T-helper 2 cell treated with Interferon-gamma antibody and Interleukin-4, amounts not matched to agents 5 μg/mL and 100 μg/mL, for 36 hours (primary cell): ENCODE data around the gene CHCHD3.
"Not testable (repeated sequence)": the region's sequence is repeated elsewhere in the genome, so short reads cannot be mapped to it uniquely, and the experiment has no call there.

Source experiments
- DNase-seq: peaks from one replicate; pipeline ENCODE4 v3.0.0; 2021; ENCODE audit warnings: low spot score
- H3K27ac Mint-ChIP-seq: one replicate; pipeline ENCODE4 v1.8.0; 2021; ENCODE audit warnings: mild to moderate bottlenecking, mixed read lengths
- H3K27me3 Mint-ChIP-seq: one replicate; pipeline ENCODE4 v1.8.0; 2021; ENCODE audit warnings: low read depth, mixed read lengths
- H3K36me3 Mint-ChIP-seq: one replicate; pipeline ENCODE4 v1.8.0; 2021; ENCODE audit warnings: low read depth, mixed read lengths
- H3K4me1 Mint-ChIP-seq: one replicate; pipeline ENCODE4 v1.8.0; 2021; ENCODE audit warnings: low read depth, mixed read lengths
- H3K4me3 Mint-ChIP-seq: one replicate; pipeline ENCODE4 v1.8.0; 2022; ENCODE audit warnings: mild to moderate bottlenecking, moderate library complexity, mixed read lengths
- H3K9me3 Mint-ChIP-seq: one replicate; pipeline ENCODE4 v1.8.0; 2021; ENCODE audit warnings: mixed read lengths

The CHCHD3 gene

GRCh38 chr7:132899833-132900232 lies 182.1 kb downstream of the CHCHD3 start:
- no peak for DNase-seq
- no peak overlapping the region for H3K4me3 Mint-ChIP-seq
- H3K27me3 Mint-ChIP-seq = no peaks in the 10 kb centered on the region
- no peaks in the 10 kb centered on the region for H3K9me3 Mint-ChIP-seq
- no peaks in the 10 kb centered on the region for H3K4me1 Mint-ChIP-seq
- peaks cover 5% of the 10 kb centered on the region for H3K36me3 Mint-ChIP-seq
- H3K27ac Mint-ChIP-seq = no peak overlapping the region

DNA sequence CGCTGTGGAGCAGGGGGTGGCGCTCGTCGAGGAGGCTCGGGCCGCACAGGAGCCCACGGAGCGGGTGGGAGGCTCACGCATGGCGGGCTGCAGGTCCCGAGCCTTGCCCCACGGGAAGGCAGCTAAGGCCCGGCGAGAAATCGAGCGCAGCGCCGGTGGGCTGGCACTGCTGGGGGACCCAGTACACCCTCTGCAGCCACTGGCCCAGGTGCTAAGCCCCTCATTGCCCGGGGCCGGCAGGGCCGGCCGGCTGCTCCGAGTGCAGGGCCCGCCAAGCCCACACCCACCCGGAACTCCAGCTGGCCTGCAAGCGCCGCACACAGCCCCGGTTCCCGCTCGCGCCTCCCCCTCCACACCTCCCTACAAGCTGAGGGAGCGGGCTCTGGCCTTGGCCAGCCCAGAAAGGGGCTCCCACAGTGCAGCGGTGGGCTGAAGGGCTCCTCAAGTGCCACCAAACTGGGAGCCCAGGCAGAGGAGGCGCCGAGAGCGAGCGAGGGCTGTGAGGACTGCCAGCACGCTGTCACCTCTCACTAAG lies 183.2 kb downstream of the CHCHD3 start:
- not testable (repeated sequence) for H3K36me3 Mint-ChIP-seq, H3K4me1 Mint-ChIP-seq, H3K4me3 Mint-ChIP-seq, H3K27me3 Mint-ChIP-seq, H3K9me3 Mint-ChIP-seq, H3K27ac Mint-ChIP-seq, DNase-seq

- H3K9me3 Mint-ChIP-seq = no peaks in the 10 kb centered on the region
- no peak for DNase-seq
- no peaks in the 10 kb centered on the region for H3K4me1 Mint-ChIP-seq
- H3K27ac Mint-ChIP-seq = no peak overlapping the region
- no peak overlapping the region for H3K4me3 Mint-ChIP-seq
- H3K36me3 Mint-ChIP-seq = peaks cover 3% of the 10 kb centered on the region
- H3K27me3 Mint-ChIP-seq = no peaks in the 10 kb centered on the region
Measured at GRCh38 chr7:132897093-132897687, 184.7 kb downstream of the CHCHD3 start.

DNA sequence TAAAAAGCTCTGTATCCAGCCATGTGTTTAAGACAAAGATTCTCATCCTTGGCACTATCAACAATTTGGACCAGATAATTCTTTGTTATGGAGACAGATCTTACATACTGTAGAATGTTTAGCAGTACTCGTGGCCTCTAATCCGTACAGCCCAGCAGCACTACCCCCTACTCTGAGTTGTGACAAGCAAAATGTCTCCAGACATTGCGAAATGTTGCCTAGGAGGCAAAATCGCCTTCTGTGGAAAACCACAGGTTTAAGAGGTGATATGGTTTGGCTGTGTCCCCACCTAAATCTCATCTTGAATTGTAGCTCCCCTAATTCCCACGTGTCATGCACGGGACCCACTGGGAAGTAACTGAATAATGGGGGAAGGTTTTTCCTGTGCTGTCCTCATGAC lies 186.7 kb downstream of the CHCHD3 start:
- no peak overlapping the region for H3K4me3 Mint-ChIP-seq
- H3K27ac Mint-ChIP-seq = no peak overlapping the region
- H3K36me3 Mint-ChIP-seq = peaks cover 7% of the 10 kb centered on the region

GRCh38 chr7:132893560-132893959 lies 188.3 kb downstream of the CHCHD3 start:
- H3K27ac Mint-ChIP-seq = no peak overlapping the region
- no peaks in the 10 kb centered on the region for H3K9me3 Mint-ChIP-seq
- no peaks in the 10 kb centered on the region for H3K27me3 Mint-ChIP-seq
- peaks cover 7% of the 10 kb centered on the region for H3K36me3 Mint-ChIP-seq
- no peak for DNase-seq
- no peaks in the 10 kb centered on the region for H3K4me1 Mint-ChIP-seq
- H3K4me3 Mint-ChIP-seq = no peak overlapping the region

More for the DNA sequence above, 186.7 kb downstream of the CHCHD3 start:
- Mint-ChIP-seq H3K9me3 (no peaks in the 10 kb centered on the region), H3K4me1 (no peaks in the 10 kb centered on the region), H3K27me3 (no peaks in the 10 kb centered on the region)
- no peak for DNase-seq

- not testable (repeated sequence) for H3K4me3 Mint-ChIP-seq, DNase-seq, H3K9me3 Mint-ChIP-seq, H3K27ac Mint-ChIP-seq, H3K27me3 Mint-ChIP-seq, H3K36me3 Mint-ChIP-seq, H3K4me1 Mint-ChIP-seq
Measured at GRCh38 chr7:132892744-132893143, 189.1 kb downstream of the CHCHD3 start.

DNA sequence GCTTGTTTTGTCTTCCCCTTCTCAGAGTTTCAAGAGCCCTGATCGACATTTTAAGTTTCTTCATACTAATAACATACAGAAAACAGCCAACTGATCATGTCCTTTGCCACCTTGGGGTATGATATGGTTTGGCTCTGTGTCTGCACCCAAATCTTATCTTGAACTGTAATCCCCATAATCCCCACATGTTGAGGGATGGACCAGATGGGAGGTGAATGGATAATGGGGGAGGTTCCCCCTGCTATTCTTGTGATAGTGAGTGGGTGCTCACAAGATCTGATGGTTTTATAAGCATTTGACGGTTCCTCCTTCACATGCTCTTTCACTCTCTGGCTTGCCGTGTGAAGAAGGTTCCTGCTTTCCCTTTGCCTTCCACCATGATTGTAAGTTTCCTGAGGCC lies 190.3 kb downstream of the CHCHD3 start:
- Mint-ChIP-seq H3K36me3 (peaks cover 7% of the 10 kb centered on the region), H3K27me3 (no peaks in the 10 kb centered on the region), H3K4me3 (no peak overlapping the region), H3K9me3 (no peaks in the 10 kb centered on the region), H3K27ac (no peak overlapping the region), H3K4me1 (no peaks in the 10 kb centered on the region)
- DNase-seq = no peak

DNA sequence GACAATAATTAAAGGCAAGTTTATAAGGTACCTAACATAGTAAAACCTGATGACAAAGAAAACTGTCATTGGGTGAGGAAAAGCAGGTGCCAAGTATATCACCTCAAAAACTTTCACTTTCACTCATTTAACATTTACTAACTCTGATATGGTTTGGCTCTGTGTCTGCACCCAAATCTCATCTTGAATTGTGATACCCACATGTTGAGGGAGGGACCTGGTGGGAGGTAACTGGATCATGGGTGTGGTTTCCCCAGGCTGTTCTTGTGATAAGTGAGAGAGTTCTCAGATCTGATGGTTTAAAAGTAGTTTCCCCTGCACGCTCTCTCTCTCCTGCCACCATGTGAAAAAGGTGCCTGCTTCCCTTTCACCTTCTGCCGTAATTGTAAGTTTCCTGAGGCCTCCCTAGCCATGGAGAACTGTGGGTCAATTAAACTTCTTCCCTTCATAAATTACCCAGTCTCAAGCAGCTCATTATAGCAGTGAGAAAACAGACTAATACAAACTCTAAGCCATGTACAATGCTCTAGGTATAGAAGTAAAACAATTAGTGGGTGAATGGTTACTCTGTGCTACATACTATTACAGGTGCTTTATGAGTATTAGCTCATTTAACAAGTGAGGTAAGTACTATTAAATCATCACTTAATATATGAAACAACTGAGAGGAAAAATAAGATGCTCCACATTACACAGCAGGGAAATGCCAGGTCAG lies 199.0 kb downstream of the CHCHD3 start:
- H3K4me1 Mint-ChIP-seq = peaks cover 21% of the 10 kb centered on the region
- H3K4me3 Mint-ChIP-seq = peak overlapping the region; percentile 20
- no peaks in the 10 kb centered on the region for H3K9me3 Mint-ChIP-seq
- no peaks in the 10 kb centered on the region for H3K27me3 Mint-ChIP-seq
- DNase-seq = peak; percentile 43
- H3K36me3 Mint-ChIP-seq = peaks cover 7% of the 10 kb centered on the region
- peak overlapping the region; percentile 47 for H3K27ac Mint-ChIP-seq

DNA sequence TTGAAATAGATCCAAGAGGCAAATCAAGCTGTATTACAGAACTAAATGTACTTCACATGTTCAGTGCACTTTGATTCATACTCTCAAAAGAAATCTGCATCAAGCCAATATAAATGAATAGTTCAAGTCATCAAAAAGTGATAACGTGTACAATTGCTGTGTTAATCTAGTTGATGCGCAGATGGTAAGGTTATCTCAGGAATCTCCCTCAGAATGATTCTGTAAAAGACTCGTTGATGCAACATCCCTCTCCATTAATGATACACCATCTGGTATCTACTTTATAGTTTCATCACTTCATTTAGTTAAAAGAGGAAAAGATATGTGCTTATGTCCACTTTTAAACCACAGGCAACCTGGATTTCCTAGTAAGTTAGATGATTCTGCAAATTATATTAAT lies 200.6 kb downstream of the CHCHD3 start:
- Mint-ChIP-seq H3K36me3 (peaks cover 7% of the 10 kb centered on the region), H3K4me3 (no peak overlapping the region), H3K9me3 (no peaks in the 10 kb centered on the region), H3K27me3 (no peaks in the 10 kb centered on the region), H3K27ac (no peak overlapping the region), H3K4me1 (peaks cover 21% of the 10 kb centered on the region)
- DNase-seq = no peak

DNA sequence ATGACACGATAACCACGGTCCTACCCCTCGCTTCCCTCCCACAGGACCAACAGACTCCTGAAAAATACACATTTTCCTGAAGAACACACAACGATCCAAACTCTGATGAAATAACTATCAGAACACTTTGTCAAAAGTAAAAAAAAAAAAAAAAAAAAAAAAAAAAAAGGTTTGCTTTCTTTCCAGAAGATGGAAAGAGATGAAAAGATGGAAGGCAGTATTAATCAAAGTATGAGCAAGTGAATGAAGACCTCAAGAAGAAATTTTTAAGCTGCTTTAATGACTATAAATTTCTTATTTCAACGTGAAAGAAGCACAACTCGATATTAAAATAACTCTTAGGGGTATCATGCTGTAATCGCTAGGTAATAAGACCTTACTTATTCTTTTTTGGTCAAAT lies 202.3 kb downstream of the CHCHD3 start:
- H3K27me3 Mint-ChIP-seq = no peaks in the 10 kb centered on the region

DNA sequence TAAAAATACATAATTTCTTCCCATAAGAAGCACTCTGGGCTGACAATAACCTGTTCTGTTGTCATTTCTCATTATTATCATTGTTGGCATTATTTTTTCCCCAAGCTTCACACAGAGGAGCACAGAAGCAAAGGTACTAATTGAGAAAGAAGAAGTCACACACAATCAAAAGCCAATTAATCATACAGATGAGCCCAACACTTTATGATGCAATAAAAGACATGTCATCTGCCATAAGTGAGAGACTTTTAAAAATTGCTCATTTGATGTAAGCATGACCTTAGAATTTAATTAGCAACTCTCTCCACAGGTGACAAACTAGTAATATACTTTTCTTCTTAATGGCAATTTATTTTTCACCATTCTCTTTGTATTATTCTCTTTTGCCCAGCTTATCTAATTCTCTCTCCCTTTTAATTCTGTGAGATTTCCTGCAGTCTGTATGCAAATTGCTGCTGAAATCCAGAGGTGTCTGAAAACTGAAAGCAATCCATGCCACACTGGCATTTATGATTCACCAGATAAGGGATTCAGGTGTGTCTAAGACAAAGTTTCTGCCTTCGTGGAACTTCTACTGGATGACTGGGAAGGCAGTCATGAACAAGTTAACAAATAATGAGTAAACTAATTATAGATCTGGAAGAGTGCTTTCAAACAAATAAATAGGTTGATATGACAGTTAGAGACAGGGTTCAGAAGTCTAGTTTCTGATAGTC lies 203.5 kb downstream of the CHCHD3 start:
- Mint-ChIP-seq H3K27me3 (no peaks in the 10 kb centered on the region), H3K4me1 (peaks cover 12% of the 10 kb centered on the region), H3K36me3 (peaks cover 3% of the 10 kb centered on the region), H3K9me3 (no peaks in the 10 kb centered on the region), H3K27ac (no peak overlapping the region), H3K4me3 (no peak overlapping the region)
- DNase-seq = no peak

More for the DNA sequence above, 202.3 kb downstream of the CHCHD3 start:
- Mint-ChIP-seq H3K36me3 (peaks cover 7% of the 10 kb centered on the region), H3K4me1 (peaks cover 21% of the 10 kb centered on the region), H3K9me3 (no peaks in the 10 kb centered on the region), H3K4me3 (no peak overlapping the region), H3K27ac (no peak overlapping the region)
- no peak for DNase-seq

GRCh38 chr7:132877573-132877972 lies 204.3 kb downstream of the CHCHD3 start:
- Mint-ChIP-seq H3K27ac (no peak overlapping the region), H3K36me3 (no peaks in the 10 kb centered on the region), H3K27me3 (no peaks in the 10 kb centered on the region), H3K4me3 (no peak overlapping the region), H3K9me3 (no peaks in the 10 kb centered on the region), H3K4me1 (peaks cover 4% of the 10 kb centered on the region)
- no peak for DNase-seq

DNA sequence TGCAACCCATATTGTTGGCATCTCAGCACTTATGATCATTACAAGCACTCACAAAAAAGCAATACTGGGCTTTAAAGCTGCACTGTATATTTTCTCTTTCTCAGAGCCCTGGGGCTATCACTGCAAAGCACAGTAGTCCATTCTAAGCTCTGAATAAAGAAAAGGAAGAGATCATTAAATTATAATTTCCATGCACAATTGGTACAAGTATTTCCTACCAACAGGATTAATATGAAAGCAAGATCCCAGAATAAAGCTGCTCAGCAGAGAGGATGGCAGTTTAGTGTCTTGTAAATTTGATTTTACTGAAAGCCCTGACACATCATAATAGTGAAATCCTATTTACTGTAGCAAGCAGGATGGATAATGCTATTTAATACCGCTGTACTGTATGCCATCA lies 205.3 kb downstream of the CHCHD3 start:
- H3K27ac Mint-ChIP-seq = no peak overlapping the region
- H3K4me3 Mint-ChIP-seq = no peak overlapping the region
- no peak for DNase-seq
- H3K36me3 Mint-ChIP-seq = no peaks in the 10 kb centered on the region
- H3K27me3 Mint-ChIP-seq = no peaks in the 10 kb centered on the region
- no peaks in the 10 kb centered on the region for H3K4me1 Mint-ChIP-seq
- no peaks in the 10 kb centered on the region for H3K9me3 Mint-ChIP-seq

DNA sequence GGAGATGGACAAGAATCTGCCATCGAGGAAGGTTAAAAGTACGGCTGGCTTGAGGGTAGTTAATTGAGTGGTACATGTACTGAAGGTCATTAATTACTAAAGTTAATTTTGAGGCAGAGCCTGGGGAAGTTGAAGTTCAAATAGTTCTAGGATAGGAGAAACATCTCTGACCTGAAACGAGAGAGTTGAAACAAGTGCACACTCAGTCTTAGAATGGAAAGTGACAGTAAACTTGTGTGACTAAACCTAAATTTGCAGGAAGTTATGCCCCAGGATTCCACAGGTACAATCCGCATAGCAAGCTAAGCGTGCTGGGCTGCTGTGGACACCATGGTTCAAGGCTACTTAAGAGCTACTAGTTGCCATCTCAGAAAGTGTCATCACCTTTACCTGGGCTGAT lies 209.9 kb downstream of the CHCHD3 start:
- no peak for DNase-seq

More for the DNA sequence above, 209.9 kb downstream of the CHCHD3 start:
- Mint-ChIP-seq H3K9me3 (no peaks in the 10 kb centered on the region), H3K27me3 (no peaks in the 10 kb centered on the region), H3K4me1 (peaks cover 3% of the 10 kb centered on the region), H3K36me3 (no peaks in the 10 kb centered on the region), H3K4me3 (no peak overlapping the region), H3K27ac (no peak overlapping the region)
